Neural progenitor cell (in vitro differentiated cells): ENCODE measurements around the gene PIP5K1B.

Experiments used
- EZH2 ChIP-seq: fragments of 200-600 bp; sonication (generic); IDR thresholded peaks from 2 replicates; pipeline ENCODE4 v1.6.1; 2017; ENCODE audit warnings: antibody characterized with exemption, mild to moderate bottlenecking, moderate library complexity
- EZH2phosphoT487 ChIP-seq: fragments of 200-600 bp; sonication (generic); IDR thresholded peaks from 2 replicates; pipeline ENCODE4 v1.6.1; 2017; ENCODE audit warnings: antibody characterized with exemption
- TF ChIP-seq, protein P1 (sequence below): fragments of 200-600 bp; sonication (generic); IDR thresholded peaks from 2 replicates; pipeline ENCODE4 v1.5.1; 2017; ENCODE audit warnings: antibody characterized with exemption, mild to moderate bottlenecking

DNA sequence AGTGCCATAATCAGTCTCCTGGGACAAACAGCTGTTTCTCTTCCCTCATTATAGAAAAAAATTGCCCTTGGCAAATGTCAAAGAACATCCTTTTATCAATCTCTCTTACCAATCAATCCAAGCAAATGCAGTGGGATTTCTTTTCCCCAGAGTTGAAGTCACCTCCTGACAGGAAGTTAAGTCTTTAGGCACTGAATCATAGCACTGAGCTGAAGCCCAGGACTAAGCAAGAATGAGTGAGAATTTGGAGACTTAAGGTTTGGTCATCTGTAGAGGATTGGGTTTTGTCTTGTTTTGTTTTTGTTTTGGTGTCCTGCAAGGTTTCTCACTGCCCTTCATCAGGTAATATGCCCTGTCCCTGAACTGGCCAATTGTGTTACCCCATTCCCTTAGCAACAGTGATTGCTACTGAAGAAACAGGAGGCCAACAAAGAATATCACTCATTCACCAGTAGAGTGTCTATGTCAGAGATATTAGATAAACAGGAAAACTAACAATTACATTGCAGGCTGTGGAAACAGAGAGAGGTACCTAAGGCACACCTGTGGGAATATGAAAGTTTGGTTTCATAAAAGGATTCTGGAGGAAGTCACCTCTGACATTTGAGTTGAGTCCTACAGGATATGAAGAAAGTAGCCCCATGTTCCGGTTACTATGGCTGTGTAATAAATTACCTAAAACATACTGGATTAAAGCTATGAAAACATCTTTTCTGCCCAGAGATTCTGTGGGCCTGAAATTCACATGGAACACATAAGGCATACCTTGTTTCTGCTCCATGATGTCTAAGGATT is 326.0 kb downstream of the PIP5K1B start:
- TF ChIP-seq, protein P1, sequence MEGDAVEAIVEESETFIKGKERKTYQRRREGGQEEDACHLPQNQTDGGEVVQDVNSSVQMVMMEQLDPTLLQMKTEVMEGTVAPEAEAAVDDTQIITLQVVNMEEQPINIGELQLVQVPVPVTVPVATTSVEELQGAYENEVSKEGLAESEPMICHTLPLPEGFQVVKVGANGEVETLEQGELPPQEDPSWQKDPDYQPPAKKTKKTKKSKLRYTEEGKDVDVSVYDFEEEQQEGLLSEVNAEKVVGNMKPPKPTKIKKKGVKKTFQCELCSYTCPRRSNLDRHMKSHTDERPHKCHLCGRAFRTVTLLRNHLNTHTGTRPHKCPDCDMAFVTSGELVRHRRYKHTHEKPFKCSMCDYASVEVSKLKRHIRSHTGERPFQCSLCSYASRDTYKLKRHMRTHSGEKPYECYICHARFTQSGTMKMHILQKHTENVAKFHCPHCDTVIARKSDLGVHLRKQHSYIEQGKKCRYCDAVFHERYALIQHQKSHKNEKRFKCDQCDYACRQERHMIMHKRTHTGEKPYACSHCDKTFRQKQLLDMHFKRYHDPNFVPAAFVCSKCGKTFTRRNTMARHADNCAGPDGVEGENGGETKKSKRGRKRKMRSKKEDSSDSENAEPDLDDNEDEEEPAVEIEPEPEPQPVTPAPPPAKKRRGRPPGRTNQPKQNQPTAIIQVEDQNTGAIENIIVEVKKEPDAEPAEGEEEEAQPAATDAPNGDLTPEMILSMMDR, result no peak
- TF ChIP-seq EZH2phosphoT487 (no peak), EZH2 (no peak)
